Stimulated activated CD4-positive, alpha-beta T cell treated with anti-CD3 and anti-CD28 coated beads, Interleukin-12 subunit alpha, Interleukin-12 subunit beta, amount 100 ng/mL, for 24 hours (primary cell): ENCODE results near the gene IP6K2.

ENCODE experiments used
- DNase-seq, 2 experiments: peaks; one replicate each; pipeline ENCODE4 v3.0.0-alpha.2; 2020; ENCODE audit warnings: low read depth in 2 of 2

Gene IP6K2

GRCh38 chr3:48639944-48640606 lies 76.9 kb downstream of the IP6K2 start:
- no peak for DNase-seq
